Stimulated activated CD4-positive, alpha-beta T cell treated with anti-CD3 and anti-CD28 coated beads, Interleukin-2, amount 100 ng/mL, for 48 hours (primary cell): ENCODE measurements around the gene TMCO4.
"Not testable (repeated sequence)": the region's sequence is repeated elsewhere in the genome, so short reads cannot be mapped to it uniquely, and the experiment has no call there.

Experiments
- DNase-seq, 2 donors: peaks; one replicate each; pipeline ENCODE4 v3.0.0-alpha.2; 2020

TMCO4 gene

GRCh38 chr1:19651141-19651737 is 148.5 kb downstream of the TMCO4 start:
- peak in 1 of 2 donors; percentile 37 for DNase-seq

DNA sequence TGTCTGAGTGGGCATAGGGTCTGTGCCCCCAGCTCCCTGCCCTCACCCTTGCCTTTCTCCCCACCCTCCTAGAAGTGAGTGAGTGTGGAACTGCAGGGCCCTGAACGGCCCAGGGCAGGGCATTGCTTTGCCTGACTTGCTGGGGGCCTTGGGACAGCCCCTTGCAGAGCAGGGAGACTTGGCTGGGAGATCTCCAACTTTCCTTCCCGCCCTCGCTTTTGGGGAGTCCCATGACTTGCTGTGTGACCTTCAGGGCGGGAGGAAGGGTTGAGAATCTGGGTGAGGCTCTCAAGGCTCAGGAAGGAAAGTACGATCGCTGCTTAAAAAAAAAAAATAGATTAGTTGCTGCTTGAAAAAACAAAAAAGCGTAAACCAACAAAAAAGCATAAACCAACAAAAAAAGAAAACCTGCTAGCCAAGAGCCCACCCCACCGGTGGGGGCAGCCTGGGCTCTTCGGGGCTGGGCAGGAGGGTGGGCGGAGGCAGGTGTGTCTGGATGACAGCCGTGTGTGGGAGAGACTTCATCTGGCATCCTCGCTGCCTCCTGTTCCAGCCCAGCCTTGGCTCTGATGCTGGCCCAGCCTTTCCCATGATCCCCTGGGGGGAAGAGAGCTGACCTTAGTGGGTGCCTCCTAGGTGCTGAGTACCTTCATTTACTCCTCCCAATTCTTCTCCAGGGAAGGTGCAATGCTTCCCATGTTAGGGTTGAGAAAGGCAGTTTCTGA is 149.1 kb downstream of the TMCO4 start:
- DNase-seq = no peak

DNA sequence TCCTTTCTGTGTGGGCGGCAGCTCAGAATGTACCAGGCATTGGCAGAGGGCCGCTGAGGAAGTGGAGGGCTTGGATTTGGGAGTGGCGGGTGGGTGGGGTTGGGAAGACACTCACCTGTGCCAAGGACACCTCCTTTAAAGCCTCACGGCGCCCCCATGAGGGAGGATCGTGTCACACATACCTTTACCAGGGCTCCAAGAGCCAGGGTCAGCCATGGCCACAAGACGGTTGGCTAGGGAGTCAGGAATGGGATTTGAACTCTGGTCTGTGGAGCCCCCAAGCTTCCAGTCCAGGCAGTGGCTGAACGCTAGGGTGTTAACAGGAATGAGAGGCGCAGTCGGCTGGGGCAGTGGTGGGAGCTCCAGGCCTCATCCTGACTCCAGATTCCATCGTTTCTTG is 151.0 kb downstream of the TMCO4 start:
- no peak for DNase-seq

DNA sequence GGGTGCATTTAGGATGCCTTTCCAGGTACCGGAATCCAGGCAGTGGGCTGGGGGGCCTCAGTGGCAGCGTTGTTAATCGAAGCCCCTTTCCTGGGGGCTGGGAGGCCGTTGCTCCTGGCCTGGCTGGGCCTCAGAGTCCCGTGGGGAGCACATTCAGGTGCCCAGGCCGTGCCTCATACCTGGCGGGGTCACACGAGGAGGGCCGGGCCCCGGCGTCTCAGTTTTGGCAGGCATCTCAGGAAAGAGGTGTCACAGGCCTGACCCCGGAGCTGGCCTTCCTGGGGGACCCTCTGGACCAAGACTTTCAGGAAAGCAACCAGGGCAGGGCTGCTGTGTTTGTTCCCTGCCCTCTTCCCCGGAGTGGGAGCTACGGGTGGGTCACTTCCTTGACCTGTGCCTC is 151.5 kb downstream of the TMCO4 start:
- no peak for DNase-seq

- DNase-seq = no peak
These were observed 152.1 kb downstream of the TMCO4 start for GRCh38 chr1:19647643-19648042.

DNA sequence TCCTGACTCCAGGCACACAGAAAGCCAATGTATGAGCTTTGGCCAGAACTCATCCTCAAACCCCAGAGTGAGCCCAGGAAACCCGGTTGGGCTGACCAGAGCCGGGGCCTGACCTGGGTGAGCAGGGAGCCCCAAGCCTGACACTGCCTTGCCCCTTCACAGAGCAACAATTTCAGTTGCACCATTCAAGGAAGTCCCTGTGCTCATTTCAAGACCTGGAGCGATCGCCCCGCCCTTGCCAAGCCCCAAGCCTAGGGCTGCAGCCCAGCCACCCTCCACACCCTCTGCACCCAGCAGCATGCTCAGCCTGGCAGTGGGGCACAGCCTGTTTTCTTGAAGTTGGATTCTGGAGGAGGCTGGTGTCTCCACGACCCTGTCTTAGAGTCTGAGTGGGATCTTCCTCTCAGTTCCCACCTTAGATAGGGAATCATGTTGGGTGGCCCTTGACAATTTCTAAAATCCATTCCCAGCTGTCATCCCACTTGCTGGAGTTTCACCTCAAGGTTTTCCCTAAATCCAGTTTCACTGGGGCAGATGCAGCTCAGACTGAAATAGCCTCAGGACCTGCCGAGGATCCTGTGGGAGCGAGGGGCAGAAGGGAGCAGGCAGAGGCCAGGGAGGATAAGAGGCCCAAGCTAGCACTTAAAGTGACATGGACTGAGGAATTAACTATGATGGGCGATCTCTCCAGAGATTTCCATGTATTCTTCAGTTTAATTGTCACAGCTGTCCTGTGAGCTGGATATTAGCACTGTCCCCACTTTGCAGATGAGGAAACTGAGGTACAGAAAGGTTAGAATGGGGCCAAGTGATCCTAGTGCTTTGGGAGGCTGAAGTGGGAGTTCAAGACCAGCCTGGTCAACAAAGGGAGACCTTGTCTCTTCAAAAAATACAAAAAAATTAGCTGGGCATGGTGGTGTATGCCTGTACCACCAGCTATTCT is 153.1 kb downstream of the TMCO4 start:
- DNase-seq = no peak

DNA sequence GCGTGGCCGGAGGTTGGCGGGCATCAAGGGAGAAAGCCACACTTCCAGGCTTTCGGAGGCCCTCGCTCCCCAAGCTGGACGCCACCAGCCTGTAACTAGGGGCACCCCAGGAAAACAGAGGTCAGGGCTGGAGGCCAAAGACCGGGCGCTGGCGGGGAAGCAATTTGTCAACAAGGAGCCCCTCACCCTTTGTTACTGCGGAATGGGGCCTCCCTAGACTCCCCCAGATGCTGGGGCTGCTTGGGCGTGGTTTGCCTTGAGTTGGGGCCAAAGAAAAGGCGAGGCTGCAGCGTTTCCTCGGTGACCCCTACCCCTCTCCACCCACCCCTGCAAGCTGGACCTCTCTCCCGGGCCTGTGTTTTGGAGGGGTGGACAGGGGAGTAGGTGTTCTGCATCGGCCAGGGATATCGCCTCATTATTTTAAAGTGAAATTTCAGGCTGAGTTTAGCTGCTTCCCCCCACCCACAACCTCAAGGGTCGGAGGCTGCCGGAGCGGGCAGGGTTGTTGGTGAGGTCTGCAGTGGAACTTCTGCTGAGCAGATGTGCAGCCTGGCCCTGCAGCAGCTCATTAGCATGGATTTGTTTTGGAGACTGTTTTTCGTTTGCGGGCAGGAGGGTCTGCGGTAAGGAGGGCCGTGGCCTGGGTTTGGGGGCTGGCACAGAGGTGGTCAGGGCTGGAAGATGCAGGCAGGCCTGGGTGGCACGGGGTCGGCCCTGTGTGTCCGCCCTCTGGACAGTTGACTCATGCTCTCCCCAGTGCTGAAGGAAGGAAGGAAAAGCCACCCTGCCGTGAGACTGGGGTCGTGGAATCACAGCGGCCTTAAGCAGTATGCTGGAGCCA is 154.1 kb downstream of the TMCO4 start:
- no peak for DNase-seq

DNA sequence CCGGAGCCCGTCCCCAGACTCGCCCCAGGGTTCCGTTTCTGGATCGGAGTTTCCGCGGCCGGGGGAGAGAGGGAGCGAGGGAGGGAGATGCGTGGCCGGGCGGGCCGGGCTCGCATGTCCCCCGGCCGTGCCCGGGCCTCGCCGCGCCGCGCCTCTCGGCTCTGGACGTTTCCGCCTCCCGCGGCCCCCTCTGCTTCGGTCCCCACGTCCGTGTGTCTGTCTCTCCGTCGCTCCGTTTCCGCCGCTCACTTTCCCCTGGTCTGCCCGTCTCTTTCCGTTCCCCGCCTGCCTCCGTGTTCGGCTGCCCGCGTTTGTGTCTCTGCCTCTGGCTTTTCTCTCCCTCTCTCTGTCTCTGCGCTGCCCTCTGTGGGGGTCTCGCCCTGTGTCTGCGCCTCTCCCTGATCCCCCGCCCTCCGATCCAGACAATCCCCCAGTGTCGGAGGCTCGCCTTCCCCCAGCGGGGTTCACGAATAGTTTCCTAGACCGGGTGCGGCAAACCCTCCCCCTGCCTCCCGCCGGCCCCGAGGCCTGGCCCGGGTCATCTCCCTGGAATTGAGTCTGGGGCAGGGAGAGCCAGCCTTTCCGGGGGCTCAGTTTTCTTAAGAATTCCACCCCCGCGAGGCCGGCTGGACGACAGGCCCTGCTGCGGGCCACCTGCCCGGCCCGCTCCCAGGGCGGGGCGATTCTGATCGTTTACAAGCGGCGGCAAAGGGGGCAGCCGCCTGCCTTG is 154.9 kb downstream of the TMCO4 start:
- peak; percentile 39 for DNase-seq

DNA sequence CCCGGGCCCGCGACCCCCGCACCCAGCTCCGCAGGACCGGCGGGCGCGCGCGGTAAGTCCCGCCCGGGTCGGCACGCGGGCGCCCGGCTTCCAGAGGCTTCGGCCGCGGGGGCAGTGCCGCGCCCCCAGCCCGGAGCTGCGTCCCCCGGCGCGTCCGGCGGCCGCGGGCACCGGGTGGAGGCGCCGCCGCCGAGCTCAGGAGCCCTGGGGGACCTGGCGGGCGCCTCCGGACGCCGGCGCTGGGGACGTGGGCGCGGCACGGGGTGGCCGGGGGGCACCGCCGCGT is 155.4 kb downstream of the TMCO4 start:
- DNase-seq = no peak

GRCh38 chr1:19643602-19644394 is 155.9 kb downstream of the TMCO4 start, which contains the start of gene NBL1:
Gene NBL1 (plus strand): TSS chr1:19644311. CDS start chr1:19655031, 10,720 bp downstream.
- peak; percentile 59 to 66 for DNase-seq

GRCh38 chr1:19643121-19643520 is 156.6 kb downstream of the TMCO4 start:
- no peak for DNase-seq

DNA sequence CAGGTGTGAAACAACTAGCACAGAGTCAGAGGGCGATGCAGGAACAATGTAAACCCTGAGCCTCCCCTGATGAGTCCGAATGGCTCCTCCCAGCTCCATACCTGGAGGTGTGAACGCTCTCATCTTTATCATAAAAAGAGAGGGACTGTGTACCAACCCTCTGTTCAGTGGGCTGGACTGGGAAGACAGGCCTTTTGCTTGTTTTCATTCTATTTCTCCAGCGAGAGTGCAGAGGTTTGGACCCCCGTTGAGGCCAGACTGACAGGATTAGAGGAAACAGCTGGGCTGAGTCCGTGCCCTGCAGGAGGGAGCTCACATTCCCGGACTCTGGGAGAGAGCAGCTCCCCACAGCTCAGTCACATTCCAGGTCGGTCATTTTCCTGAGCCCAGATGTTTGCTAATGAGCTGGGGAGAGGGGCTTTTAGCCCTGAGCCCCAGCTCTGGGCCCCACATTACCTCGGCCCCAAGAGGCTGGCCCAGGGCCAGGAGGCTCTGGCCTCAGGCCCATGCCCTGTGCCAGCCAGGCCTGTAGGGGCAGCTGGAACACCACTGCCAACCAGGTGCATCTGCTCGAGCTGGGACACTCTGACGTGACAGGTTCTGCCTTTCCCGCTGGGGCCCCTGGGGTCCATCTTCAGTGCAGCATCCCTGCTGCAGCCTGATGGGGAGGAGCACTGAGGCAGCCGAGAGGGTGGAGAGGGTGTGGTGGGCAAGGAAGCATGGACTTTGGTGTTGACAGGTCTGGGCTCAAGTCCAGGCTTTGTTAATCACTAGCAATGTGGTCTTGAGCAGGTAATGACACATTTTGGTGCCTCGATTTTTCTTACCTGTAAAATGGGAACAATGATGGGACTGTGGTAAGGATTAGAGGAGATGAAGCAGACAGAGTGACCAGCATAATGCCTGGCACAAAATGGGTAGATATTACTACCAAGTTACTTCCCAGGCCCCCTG is 159.1 kb downstream of the TMCO4 start:
- DNase-seq = no peak

- no peak for DNase-seq
These were observed 159.7 kb downstream of the TMCO4 start for GRCh38 chr1:19639999-19640362.

GRCh38 chr1:19639228-19639627 is 160.5 kb downstream of the TMCO4 start:
- DNase-seq = not testable (repeated sequence)

GRCh38 chr1:19637606-19638005 is 162.1 kb downstream of the TMCO4 start:
- no peak for DNase-seq

- not testable (repeated sequence) for DNase-seq
These were observed 163.0 kb downstream of the TMCO4 start for GRCh38 chr1:19636749-19637148.

DNA sequence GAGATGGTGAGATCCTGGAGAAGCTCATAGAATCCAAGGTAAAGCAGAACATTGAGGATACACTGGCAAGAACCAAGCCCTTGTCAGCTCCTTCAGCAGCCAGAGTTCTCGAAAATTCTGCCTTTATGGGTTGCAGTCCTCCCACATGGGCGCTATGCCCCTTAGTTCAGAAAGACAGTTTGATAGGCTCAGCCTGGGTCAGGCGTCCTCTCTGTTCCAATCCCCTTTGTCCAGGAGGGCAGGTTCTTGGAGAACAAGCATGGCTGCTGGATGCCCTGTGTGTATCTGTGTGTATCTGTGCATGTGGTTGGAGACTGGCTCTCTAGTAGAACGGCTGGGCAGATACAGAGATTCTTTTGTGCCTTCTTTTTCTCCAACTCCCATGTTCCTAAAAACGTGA is 163.7 kb downstream of the TMCO4 start:
- no peak for DNase-seq

DNA sequence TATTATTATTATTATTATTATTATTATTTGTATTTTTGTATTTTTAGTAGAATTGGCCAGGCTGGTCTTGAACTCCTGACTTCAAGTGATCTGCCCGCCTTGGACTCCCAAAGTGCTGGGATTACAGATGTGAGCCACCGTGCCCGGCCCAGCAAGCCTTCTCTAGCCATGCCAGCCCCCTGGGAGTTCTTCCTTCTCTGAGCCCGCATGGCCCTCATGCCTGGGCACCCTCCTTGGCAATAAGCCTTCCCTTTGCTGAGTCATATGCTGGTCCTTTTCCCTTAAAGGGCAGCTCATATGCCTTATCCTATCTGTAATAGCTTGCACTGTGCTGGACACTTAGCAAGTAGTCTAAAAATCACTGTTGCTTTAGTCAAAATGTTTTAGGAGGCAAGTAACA is 164.1 kb downstream of the TMCO4 start:
- no peak for DNase-seq

- not testable (repeated sequence) for DNase-seq
These were observed 164.7 kb downstream of the TMCO4 start for GRCh38 chr1:19635064-19635463.

DNA sequence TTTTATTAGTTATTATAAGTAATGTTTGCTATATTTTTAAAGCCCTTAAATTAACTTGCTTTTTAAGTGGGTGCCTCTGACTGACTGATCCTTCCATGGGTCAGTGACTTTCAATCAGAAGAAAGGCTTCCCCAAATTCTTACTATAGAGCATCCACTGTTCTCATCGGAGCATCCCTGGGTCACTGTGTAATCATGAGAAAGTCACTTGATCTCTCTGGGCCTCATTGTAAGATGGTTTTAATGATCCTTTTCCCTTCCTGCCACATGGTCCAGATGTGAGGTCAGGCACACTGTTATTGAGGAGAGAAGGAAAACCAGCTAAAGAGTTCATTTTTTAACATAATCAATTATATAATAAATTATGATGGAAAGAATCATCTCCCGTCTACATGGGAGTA is 166.6 kb downstream of the TMCO4 start:
- DNase-seq = no peak
